T-helper 2 cell treated with Interferon-gamma antibody and Interleukin-4, amounts not matched to agents 5 μg/mL and 100 μg/mL, for 36 hours (primary cell): ENCODE measurements around the gene PDILT.
"Not testable (repeated sequence)": the region's sequence is repeated elsewhere in the genome, so short reads cannot be mapped to it uniquely, and the experiment has no call there.

Experiments used
- DNase-seq: peaks from one replicate; pipeline ENCODE4 v3.0.0; 2021; ENCODE audit warnings: low spot score
- H3K27ac Mint-ChIP-seq: one replicate; pipeline ENCODE4 v1.8.0; 2021; ENCODE audit warnings: mild to moderate bottlenecking, mixed read lengths
- H3K27me3 Mint-ChIP-seq: one replicate; pipeline ENCODE4 v1.8.0; 2021; ENCODE audit warnings: low read depth, mixed read lengths
- H3K36me3 Mint-ChIP-seq: one replicate; pipeline ENCODE4 v1.8.0; 2021; ENCODE audit warnings: low read depth, mixed read lengths
- H3K4me1 Mint-ChIP-seq: one replicate; pipeline ENCODE4 v1.8.0; 2021; ENCODE audit warnings: low read depth, mixed read lengths
- H3K4me3 Mint-ChIP-seq: one replicate; pipeline ENCODE4 v1.8.0; 2022; ENCODE audit warnings: mild to moderate bottlenecking, moderate library complexity, mixed read lengths
- H3K9me3 Mint-ChIP-seq: one replicate; pipeline ENCODE4 v1.8.0; 2021; ENCODE audit warnings: mixed read lengths

PDILT gene, protein sequence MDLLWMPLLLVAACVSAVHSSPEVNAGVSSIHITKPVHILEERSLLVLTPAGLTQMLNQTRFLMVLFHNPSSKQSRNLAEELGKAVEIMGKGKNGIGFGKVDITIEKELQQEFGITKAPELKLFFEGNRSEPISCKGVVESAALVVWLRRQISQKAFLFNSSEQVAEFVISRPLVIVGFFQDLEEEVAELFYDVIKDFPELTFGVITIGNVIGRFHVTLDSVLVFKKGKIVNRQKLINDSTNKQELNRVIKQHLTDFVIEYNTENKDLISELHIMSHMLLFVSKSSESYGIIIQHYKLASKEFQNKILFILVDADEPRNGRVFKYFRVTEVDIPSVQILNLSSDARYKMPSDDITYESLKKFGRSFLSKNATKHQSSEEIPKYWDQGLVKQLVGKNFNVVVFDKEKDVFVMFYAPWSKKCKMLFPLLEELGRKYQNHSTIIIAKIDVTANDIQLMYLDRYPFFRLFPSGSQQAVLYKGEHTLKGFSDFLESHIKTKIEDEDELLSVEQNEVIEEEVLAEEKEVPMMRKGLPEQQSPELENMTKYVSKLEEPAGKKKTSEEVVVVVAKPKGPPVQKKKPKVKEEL

DNA sequence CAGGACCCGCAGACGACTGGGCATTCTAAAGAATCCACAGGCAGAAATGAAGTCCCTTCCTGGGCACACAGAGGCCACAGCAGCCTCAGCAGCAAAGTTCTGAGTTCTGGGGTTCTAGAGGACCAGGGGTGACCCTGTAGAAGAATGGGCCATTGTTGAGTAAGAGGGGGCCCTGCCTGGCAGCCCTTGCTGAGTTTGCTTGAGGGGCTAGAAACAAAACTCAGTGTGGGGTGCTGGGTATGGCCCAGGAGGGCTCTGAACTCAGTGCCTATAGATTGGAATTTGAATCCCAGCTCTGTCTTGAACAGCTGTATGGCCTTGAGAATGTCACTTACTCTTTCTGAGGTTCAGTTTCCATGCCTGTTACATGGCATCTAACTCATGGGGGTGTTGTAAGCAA lies at the start of gene PDILT:
Gene PDILT, minus strand, starts transcription at position 101 of the 400 bp plus-strand sequence. CDS start 5,437 bp downstream, outside the sequence.
- no peaks in the 10 kb centered on the region for H3K36me3 Mint-ChIP-seq
- no peaks in the 10 kb centered on the region for H3K4me1 Mint-ChIP-seq
- no peaks in the 10 kb centered on the region for H3K9me3 Mint-ChIP-seq
- DNase-seq, result no peak
- H3K4me3 Mint-ChIP-seq, result no peak within 1 kb of the TSS
- no peaks in the 10 kb centered on the region for H3K27me3 Mint-ChIP-seq
- H3K27ac Mint-ChIP-seq, result no peak within 1 kb of the TSS

DNA sequence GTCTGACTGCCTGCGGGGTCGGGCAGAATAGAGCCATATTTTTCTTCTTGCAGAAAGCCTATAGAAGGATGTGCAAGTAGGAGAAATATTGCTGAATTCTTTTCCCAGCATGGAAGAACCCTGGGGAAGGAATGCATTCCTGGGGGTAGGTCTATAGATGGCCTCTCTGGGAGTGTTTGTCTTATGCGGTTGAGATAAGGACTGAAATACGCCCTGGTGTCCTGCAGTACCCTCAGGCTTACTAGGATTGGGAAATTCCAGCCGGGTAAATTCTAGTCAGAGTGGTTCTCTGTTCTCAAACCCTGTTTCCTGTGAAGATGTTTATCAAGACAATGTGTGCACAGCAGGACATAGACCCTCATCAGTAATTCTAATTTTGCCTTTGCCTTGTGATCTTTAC lies 49.1 kb upstream of the PDILT start:
- not testable (repeated sequence) for H3K27me3 Mint-ChIP-seq, H3K27ac Mint-ChIP-seq, H3K4me1 Mint-ChIP-seq, DNase-seq, H3K36me3 Mint-ChIP-seq, H3K4me3 Mint-ChIP-seq, H3K9me3 Mint-ChIP-seq

DNA sequence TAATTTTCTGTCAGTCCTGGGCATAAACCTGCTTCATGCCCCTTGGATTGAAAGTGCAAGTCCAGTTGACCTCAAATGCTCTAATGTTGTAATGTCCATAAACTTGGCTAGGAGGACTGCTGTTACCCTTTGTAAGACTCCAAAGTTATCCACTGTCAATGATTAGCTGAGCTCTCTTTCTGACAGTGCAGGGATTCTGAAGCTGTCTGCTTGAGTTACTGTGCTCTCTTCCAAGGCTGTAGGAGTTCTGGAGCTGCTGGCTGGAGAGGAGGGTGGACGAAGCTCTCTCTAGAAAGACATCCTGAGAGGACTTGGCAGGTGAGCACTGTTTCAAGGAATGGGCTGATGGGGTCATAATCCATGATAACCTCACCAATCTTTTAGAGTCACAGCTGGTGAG lies 46.8 kb upstream of the PDILT start, which contains the start of gene ACSM2A:
Gene ACSM2A, plus strand, starts transcription at position 158 of the 400 bp plus-strand sequence. CDS start 8,594 bp downstream, outside the sequence.
- not testable (repeated sequence) for H3K36me3 Mint-ChIP-seq, H3K27ac Mint-ChIP-seq, DNase-seq, H3K9me3 Mint-ChIP-seq, H3K4me1 Mint-ChIP-seq, H3K4me3 Mint-ChIP-seq, H3K27me3 Mint-ChIP-seq

DNA sequence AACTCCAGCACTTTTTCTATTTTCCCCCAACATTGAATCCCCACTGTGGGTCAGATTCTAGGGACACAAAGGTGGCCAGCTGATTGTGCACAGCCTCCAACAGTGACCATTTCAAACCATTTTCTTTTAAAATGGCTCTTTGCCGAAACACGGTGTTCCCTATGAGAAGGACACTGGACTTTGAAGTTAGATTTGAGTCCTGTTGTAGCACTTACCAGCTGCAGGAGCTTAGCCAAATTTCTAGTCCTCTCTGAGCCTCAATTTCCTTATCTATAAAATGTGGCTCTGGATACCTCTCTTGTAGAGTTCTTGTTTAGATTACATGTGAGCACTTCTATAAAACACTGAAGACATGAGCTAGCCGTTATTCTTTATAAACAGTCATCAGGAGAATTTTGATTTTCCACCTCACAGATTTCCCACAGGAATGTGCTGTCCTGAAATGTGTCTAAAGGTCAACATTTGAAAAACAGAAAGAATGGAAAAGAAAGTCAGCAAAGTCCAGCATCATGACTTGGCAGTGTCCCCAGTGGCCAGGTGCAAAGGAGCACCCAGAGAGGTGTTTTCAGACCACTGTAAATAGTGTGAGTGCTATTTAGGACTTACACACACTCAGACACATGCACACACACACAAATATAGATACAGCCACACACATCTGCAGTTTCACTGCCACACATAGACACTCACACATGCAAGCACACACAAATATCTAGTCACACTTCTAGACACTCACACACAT lies 42.3 kb upstream of the PDILT start:
- H3K27ac Mint-ChIP-seq, H3K4me1 Mint-ChIP-seq, DNase-seq: not testable (repeated sequence)

DNA sequence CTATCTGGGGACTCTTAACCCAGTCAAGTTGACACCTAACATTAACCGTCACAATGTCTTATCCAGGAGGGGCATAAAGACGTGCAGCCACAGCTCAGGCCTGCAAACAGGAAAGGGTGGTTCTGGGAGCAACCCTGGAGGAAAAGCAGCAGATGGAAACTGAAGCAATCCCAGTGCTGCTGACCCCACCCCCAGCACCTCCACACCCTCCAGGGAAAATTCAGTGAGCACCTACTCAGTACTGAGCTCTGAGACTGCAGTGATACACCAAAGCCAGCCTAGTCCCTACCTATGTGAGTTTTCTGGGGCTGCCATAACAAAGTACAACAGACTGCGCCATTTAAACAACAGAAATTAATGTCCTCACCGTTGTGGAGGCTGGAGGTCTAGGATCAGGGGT lies 37.3 kb upstream of the PDILT start:
- not testable (repeated sequence) for H3K4me1 Mint-ChIP-seq, H3K4me3 Mint-ChIP-seq, DNase-seq, H3K36me3 Mint-ChIP-seq, H3K27me3 Mint-ChIP-seq, H3K9me3 Mint-ChIP-seq, H3K27ac Mint-ChIP-seq

More for the DNA sequence above, 42.3 kb upstream of the PDILT start:
- H3K9me3 Mint-ChIP-seq, H3K4me3 Mint-ChIP-seq, H3K36me3 Mint-ChIP-seq, H3K27me3 Mint-ChIP-seq: not testable (repeated sequence)

DNA sequence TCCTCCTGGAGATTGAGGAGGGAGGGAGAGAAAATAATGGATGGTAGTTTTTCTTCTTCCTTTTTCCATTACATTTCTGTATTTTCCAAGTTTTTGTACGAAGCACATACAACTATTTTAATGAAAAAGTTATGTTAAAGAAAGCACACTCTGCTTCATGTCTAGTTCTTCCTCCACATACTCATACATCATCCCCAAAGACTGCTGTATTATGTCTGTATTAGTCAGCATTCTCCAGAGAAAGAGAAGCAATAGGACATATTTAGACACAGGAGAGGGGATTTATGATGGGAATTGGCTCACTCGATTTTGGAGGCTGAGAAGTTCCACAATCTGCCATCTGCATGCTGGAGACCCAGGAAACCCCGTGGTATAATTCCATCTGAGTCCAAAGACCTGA lies 36.7 kb upstream of the PDILT start:
- DNase-seq, result no peak
- H3K27me3 Mint-ChIP-seq, result no peaks in the 10 kb centered on the region
- H3K36me3 Mint-ChIP-seq, result no peaks in the 10 kb centered on the region
- H3K4me3 Mint-ChIP-seq, result no peak overlapping the region
- no peaks in the 10 kb centered on the region for H3K4me1 Mint-ChIP-seq
- no peaks in the 10 kb centered on the region for H3K9me3 Mint-ChIP-seq
- no peak overlapping the region for H3K27ac Mint-ChIP-seq

DNA sequence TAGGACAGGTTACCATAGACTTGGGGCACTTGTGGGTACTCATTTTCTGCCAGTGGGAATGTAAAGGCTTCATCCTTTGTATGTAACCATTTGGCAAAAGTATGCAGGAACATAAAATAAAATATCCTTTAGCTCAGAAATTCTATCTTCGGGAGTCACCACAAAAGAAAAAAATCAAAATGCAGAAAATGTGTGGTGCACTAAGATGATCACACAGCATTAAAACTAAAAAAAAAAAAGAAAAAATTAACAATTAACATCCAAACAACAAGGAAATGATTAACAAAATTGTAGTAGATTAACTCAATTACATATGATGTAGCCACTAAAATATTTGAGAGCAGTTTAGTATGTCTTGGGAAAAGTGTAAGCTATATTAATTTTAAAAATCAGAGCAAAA lies 36.2 kb upstream of the PDILT start:
- DNase-seq, H3K9me3 Mint-ChIP-seq, H3K4me3 Mint-ChIP-seq, H3K4me1 Mint-ChIP-seq, H3K27ac Mint-ChIP-seq, H3K36me3 Mint-ChIP-seq, H3K27me3 Mint-ChIP-seq: not testable (repeated sequence)

DNA sequence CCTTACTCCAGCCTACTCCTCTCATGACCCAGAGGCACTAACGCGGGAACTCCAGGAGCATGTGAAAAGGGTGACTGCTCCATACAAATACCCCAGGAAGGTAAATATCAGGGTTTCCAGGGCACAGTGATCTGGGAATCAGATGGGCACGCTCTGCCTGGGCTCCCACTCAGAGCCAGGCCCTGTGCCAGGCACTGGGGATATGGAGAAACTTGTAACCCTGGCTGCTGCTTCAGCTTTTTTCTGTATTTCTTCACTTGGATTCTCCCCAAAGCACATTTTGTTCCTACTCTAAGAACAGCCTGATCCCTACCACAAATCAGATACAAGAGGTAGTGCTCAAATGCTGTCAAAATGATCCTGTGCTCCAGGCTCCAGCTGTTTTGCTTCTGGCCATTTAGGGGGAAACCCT lies 35.3 kb upstream of the PDILT start:
- H3K36me3 Mint-ChIP-seq, H3K4me1 Mint-ChIP-seq, H3K9me3 Mint-ChIP-seq, DNase-seq, H3K27ac Mint-ChIP-seq, H3K4me3 Mint-ChIP-seq, H3K27me3 Mint-ChIP-seq: not testable (repeated sequence)

DNA sequence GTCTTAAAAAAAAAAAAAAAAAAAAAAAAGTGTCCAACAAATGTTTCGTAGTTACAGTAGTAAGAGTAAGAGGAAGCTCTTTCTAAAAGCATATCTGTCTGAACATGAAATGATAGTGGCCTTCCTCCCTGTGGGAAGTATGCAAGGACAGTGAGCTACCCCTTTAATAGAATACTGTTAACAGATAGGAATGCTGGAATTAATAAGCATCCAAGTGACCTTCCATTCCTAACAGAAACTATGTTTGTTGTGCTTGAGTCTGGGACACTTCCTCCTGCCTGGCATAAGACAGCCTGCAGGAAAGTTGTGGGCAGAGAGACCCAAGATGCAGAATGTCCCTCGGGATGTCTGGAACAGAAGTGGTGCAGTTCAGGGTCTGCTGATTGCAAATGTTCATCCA lies 34.4 kb upstream of the PDILT start:
- not testable (repeated sequence) for H3K9me3 Mint-ChIP-seq, H3K4me1 Mint-ChIP-seq, DNase-seq, H3K36me3 Mint-ChIP-seq, H3K27me3 Mint-ChIP-seq, H3K4me3 Mint-ChIP-seq, H3K27ac Mint-ChIP-seq

DNA sequence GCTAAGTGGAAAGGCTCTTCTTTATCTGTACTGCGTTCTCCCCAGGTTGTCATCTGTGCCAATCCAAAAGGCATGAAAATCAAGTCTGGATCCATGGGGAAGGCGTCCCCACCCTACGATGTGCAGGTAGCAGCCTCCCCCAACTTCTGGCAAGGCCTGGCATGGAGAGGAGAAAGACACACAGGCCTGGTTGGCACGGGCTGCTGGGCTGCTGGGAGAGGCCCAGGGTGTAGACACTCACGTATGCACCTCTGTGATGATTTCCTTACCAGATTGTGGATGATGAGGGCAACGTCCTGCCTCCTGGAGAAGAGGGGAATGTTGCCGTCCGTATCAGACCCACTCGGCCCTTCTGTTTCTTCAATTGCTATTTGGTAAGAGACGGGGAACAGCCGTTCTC lies 26.4 kb upstream of the PDILT start:
- Mint-ChIP-seq H3K36me3 (no peaks in the 10 kb centered on the region), H3K27ac (no peak overlapping the region), H3K4me3 (no peak overlapping the region), H3K4me1 (no peaks in the 10 kb centered on the region), H3K27me3 (no peaks in the 10 kb centered on the region), H3K9me3 (no peaks in the 10 kb centered on the region)
- no peak for DNase-seq

DNA sequence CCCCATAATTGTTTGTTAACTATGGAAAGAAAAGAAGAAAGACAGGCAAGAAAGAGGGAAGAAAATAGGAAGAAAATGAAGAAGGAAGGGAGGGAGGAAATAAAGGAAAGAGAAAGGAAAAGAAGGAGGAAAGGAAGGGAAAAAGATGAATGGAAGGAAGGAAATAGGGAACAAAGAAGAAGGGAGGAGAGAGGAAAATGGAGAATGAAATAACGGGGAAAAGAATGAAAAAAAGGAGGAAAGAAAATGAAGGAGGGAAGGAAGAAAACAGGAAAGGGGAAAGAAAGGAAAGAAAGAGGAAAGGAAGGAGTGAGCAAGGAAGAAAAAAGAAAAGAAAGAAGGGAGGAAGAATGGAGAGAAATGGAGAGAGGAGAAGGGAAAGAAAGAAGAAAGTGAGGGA lies 25.9 kb upstream of the PDILT start:
- H3K27ac Mint-ChIP-seq, H3K27me3 Mint-ChIP-seq, H3K4me3 Mint-ChIP-seq, H3K36me3 Mint-ChIP-seq, DNase-seq, H3K9me3 Mint-ChIP-seq, H3K4me1 Mint-ChIP-seq: not testable (repeated sequence)

DNA sequence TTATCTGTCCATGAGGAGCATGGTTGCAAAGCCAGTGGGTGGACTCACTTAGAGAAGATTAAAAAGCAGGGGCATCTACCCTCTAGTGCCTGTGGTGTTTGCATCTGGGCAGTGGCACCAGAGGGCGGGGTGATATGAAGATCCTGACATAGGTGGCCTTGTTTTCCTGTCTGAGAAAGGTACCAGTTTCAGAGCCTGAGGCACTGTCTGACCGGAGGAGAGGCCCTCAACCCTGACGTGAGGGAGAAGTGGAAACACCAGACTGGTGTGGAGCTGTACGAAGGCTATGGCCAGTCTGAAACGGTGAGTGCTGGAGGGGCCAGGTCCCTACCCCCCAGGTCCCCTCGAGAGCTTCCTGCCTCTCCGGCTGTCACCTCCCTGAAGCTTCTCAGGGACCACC lies 25.0 kb upstream of the PDILT start:
- H3K36me3 Mint-ChIP-seq, H3K9me3 Mint-ChIP-seq, H3K4me1 Mint-ChIP-seq, H3K27me3 Mint-ChIP-seq, DNase-seq, H3K27ac Mint-ChIP-seq, H3K4me3 Mint-ChIP-seq: not testable (repeated sequence)

DNA sequence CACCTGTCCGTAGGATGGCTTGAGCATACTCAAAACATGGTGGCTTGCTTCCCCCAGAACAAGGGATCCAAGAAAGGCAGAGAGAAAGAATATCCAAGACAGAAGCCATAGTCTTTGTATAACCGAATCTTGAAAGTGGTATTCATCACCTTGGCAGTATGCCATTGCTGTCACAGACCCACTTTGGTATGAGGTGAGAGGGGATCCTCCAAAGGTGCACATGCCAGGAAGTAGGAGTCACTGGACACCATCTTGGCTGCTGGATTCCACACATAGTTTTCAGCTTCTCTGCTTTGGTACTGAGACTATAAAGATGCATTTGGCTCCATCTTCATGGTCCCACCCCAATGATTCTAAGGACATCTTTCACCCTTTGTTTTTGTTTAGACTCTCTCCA lies 22.9 kb upstream of the PDILT start:
- H3K4me3 Mint-ChIP-seq, H3K4me1 Mint-ChIP-seq, H3K36me3 Mint-ChIP-seq, H3K27ac Mint-ChIP-seq, H3K9me3 Mint-ChIP-seq, DNase-seq, H3K27me3 Mint-ChIP-seq: not testable (repeated sequence)

DNA sequence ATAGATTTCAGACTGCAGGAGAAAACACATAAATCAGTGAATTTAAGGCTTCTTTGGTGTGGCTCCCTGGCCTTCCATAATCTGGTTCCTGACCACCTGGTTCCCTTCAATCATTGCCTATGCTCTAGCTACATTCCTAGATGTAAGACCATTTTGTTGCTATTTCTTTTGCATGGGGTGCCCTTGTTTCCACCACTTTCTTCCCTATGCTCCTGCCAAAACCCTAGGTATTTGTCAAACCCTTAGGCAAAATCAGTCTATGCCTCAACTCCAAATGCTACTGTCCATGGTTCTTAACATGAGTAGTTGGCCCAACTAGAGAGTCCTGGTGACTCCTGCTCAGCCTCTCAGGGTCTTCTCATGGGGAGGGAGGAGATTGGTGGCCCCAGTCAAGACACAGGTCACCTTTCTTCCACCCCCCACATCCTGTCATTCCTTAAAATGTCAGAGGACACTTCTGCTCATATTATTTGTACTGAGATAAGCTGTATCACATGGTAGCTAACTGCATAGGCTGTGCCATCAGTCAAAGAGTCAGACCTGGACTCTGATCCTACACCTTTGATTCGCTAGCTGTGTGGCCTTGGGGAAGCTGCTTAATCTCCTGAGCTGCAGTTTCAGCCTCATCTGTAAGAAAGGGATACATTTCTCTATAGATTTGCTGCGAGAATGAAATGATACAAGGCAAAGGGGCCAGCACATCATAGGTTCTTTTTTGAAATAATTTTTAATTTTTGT lies 19.8 kb upstream of the PDILT start:
- H3K9me3 Mint-ChIP-seq, result no peaks in the 10 kb centered on the region
- H3K27me3 Mint-ChIP-seq, result no peaks in the 10 kb centered on the region
- no peak overlapping the region for H3K27ac Mint-ChIP-seq
- no peak overlapping the region for H3K4me3 Mint-ChIP-seq
- no peaks in the 10 kb centered on the region for H3K4me1 Mint-ChIP-seq
- no peaks in the 10 kb centered on the region for H3K36me3 Mint-ChIP-seq
- DNase-seq, result no peak
